ENCODE measurements around the gene UMAD1. TPM values are rescaled to one million over a fixed set of nuclear protein-coding genes. Genes with fewer than 3 reads are reported as not detected.

UMAD1 gene
- total and polyA plus RNA-seq, 2 donors from 2014 or later = 18.0 to 20.3 TPM

GRCh38 chr7:7805511-7806153, 165.1 kb downstream of the UMAD1 start:
- no peaks in the 10 kb centered on the region for H3K9me3 ChIP-seq (ENCODE audit: control insufficient read depth in 2 of 3, insufficient read depth in 1 of 3, low read length in 3 of 3)
- no peaks in the 10 kb centered on the region for H3K4me1 ChIP-seq (ENCODE audit: control insufficient read depth in 2 of 3, insufficient read depth in 2 of 3, low read depth in 1 of 3, low read length in 3 of 3)
- H3K4me3 ChIP-seq (ENCODE audit: low read length in 3 of 3) = no peak overlapping the region
- DNase-seq (peak in 1 of 5 donors; percentile 5), FAIRE-seq (no peak)
- H3K27me3 ChIP-seq (ENCODE audit: control insufficient read depth, insufficient read depth, low read length) = no peaks in the 10 kb centered on the region
- H3K36me3 ChIP-seq (ENCODE audit: control insufficient read depth in 2 of 3, insufficient read depth in 3 of 3, low read length in 3 of 3) = no peaks in the 10 kb centered on the region
- no peak for TF ChIP-seq CTCF (IDR thresholded peaks at IDR 0.05; ENCODE audit: borderline replicate concordance, extremely low read depth, insufficient read depth)
- no peak overlapping the region for H3K27ac ChIP-seq (ENCODE audit: low read depth in 2 of 2, low read length in 2 of 2)
- intact Hi-C loops (cut with DNase I) = no loop called here
- no peak overlapping the region for H3K9ac ChIP-seq (ENCODE audit: low read length in 3 of 3)

- DNase-seq (no peak), FAIRE-seq (no peak)
- no peak overlapping the region for H3K4me3 ChIP-seq (ENCODE audit: low read length in 3 of 3)
- no peaks in the 10 kb centered on the region for H3K4me1 ChIP-seq (ENCODE audit: control insufficient read depth in 2 of 3, insufficient read depth in 2 of 3, low read depth in 1 of 3, low read length in 3 of 3)
- TF ChIP-seq CTCF (IDR thresholded peaks at IDR 0.05; ENCODE audit: borderline replicate concordance, extremely low read depth, insufficient read depth) = no peak
- no peaks in the 10 kb centered on the region for H3K36me3 ChIP-seq (ENCODE audit: control insufficient read depth in 2 of 3, insufficient read depth in 3 of 3, low read length in 3 of 3)
- no peak overlapping the region for H3K9ac ChIP-seq (ENCODE audit: low read length in 3 of 3)
- intact Hi-C loops (cut with DNase I) = no loop called here
- H3K9me3 ChIP-seq (ENCODE audit: control insufficient read depth in 2 of 3, insufficient read depth in 1 of 3, low read length in 3 of 3) = no peaks in the 10 kb centered on the region
- H3K27ac ChIP-seq (ENCODE audit: low read depth in 2 of 2, low read length in 2 of 2) = no peak overlapping the region
- no peaks in the 10 kb centered on the region for H3K27me3 ChIP-seq (ENCODE audit: control insufficient read depth, insufficient read depth, low read length)
Measured at GRCh38 chr7:7808156-7808555, 167.6 kb downstream of the UMAD1 start.

- H3K36me3 ChIP-seq (ENCODE audit: control insufficient read depth in 2 of 3, insufficient read depth in 3 of 3, low read length in 3 of 3) = no peaks in the 10 kb centered on the region
- no peak overlapping the region for H3K9ac ChIP-seq (ENCODE audit: low read length in 3 of 3)
- FAIRE-seq (peak; percentile 47), DNase-seq (no peak)
- TF ChIP-seq CTCF (IDR thresholded peaks at IDR 0.05; ENCODE audit: borderline replicate concordance, extremely low read depth, insufficient read depth) = no peak
- H3K4me1 ChIP-seq (ENCODE audit: control insufficient read depth in 2 of 3, insufficient read depth in 2 of 3, low read depth in 1 of 3, low read length in 3 of 3) = no peaks in the 10 kb centered on the region
- H3K27ac ChIP-seq (ENCODE audit: low read depth in 2 of 2, low read length in 2 of 2) = no peak overlapping the region
- intact Hi-C loops (cut with DNase I) = no loop called here
- no peak overlapping the region for H3K4me3 ChIP-seq (ENCODE audit: low read length in 3 of 3)
- H3K9me3 ChIP-seq (ENCODE audit: control insufficient read depth in 2 of 3, insufficient read depth in 1 of 3, low read length in 3 of 3) = no peaks in the 10 kb centered on the region
- no peaks in the 10 kb centered on the region for H3K27me3 ChIP-seq (ENCODE audit: control insufficient read depth, insufficient read depth, low read length)
Measured at GRCh38 chr7:7808626-7809025, 168.1 kb downstream of the UMAD1 start.

GRCh38 chr7:7810380-7810779, 169.8 kb downstream of the UMAD1 start:
- no peaks in the 10 kb centered on the region for H3K36me3 ChIP-seq (ENCODE audit: control insufficient read depth in 2 of 3, insufficient read depth in 3 of 3, low read length in 3 of 3)
- H3K27ac ChIP-seq (ENCODE audit: low read depth in 2 of 2, low read length in 2 of 2) = no peak overlapping the region
- FAIRE-seq (no peak), DNase-seq (no peak)
- H3K27me3 ChIP-seq (ENCODE audit: control insufficient read depth, insufficient read depth, low read length) = no peaks in the 10 kb centered on the region
- no peaks in the 10 kb centered on the region for H3K4me1 ChIP-seq (ENCODE audit: control insufficient read depth in 2 of 3, insufficient read depth in 2 of 3, low read depth in 1 of 3, low read length in 3 of 3)
- no peak for TF ChIP-seq CTCF (IDR thresholded peaks at IDR 0.05; ENCODE audit: borderline replicate concordance, extremely low read depth, insufficient read depth)
- H3K9ac ChIP-seq (ENCODE audit: low read length in 3 of 3) = no peak overlapping the region
- H3K4me3 ChIP-seq (ENCODE audit: low read length in 3 of 3) = no peak overlapping the region
- intact Hi-C loops (cut with DNase I) = no loop called here
- H3K9me3 ChIP-seq (ENCODE audit: control insufficient read depth in 2 of 3, insufficient read depth in 1 of 3, low read length in 3 of 3) = no peaks in the 10 kb centered on the region
